Smooth muscle cell of the pulmonary artery (primary cell): ENCODE results near the gene MYH13. TPM values are rescaled to one million over a fixed set of nuclear protein-coding genes. Genes with fewer than 3 reads are reported as not detected.

ENCODE experiments used
- total RNA-seq: library from RNA; depleted of rRNA; stranded (reverse); fragments of >200 nt; gene quantifications from 2 replicates; pipeline ENCODE4 v1.2.3, GENCODE V29; 2014

Gene MYH13
- total RNA-seq = not detected in 2 replicates

GRCh38 chr17:10372906-10373305 is at the start of gene MYH13:
TSS of gene MYH13 (minus strand) at chr17:10373006. CDS start at chr17:10364530, 8,476 bp downstream.

GRCh38 chr17:10421900-10422542 is 49.2 kb upstream of the MYH13 start, which contains the start of gene MYH8:
TSS of gene MYH8 (minus strand) at chr17:10421950. CDS start at chr17:10420227, 1,723 bp downstream.

Other genes with a start within 250 kb of the MYH13 start
- 0.63 and 10.0 TPM in 2 replicates for gene GAS7, start 174.4 kb downstream of the MYH13 start, total RNA-seq
- gene MYH8, start 48.9 kb upstream of the MYH13 start, total RNA-seq = not detected in 2 replicates
- not detected in 2 replicates for gene MYH4, start 96.6 kb upstream of the MYH13 start, total RNA-seq
- not detected in 2 replicates for gene MYH1, start 145.5 kb upstream of the MYH13 start, total RNA-seq
- gene MYH2, start 176.7 kb upstream of the MYH13 start, total RNA-seq = not detected in 2 replicates